ENCODE data around the gene CREG1. TPM values are rescaled to one million over a fixed set of nuclear protein-coding genes. Genes with fewer than 3 reads are reported as not detected.

The CREG1 gene
- polyA plus RNA-seq, 1 donor from 2014 or later: 13.0 TPM

DNA sequence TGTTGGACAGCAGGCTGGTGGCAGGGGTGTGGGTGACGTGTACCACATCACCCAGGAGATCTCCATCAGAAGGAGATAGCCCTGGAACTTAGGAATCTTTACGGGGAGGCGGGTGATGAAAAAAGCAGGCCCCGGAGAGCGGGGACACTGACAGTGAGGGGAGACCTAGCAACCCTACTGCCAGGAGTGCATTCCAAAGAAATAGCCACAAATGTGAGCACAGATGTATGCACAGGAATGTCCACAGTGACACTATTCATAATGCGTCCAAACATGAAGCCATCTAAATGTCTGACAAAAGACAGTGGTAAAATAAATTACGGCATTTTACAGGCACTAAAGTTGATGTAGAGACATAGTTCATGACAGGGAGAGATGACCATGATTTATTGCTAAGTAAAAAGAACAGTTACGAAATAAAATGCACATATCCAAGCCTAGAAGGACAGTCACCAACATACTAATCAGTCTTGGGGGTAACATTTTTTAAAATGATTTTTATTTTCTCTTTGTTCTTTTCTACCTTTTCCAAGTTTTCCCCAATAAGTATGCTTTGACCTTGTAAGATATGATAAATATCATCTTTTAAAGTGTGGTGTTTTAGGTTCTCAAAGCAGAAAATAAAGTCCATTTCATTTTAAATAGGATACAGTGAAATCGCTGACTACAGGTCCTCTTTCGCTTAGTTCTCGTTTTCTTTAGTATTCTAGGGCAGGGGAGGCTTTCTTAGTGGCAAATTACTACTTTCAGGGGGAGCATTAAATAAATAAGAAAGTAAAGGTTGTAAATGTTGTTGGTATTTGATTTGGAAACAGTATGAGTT, 56.6 kb downstream of the CREG1 start:
- Mint-ChIP-seq H3K9me3 (no peaks in the 10 kb centered on the region), H3K36me3 (peaks cover 1% of the 10 kb centered on the region), H3K4me3 (no peak overlapping the region), H3K27me3 (peaks cover 64% of the 10 kb centered on the region), H3K27ac (peak overlapping the region in 1 of 3 donors; percentile 20), H3K4me1 (peaks cover 18 to 27% (median 19%) of the 10 kb centered on the region in 3 donors)

DNA sequence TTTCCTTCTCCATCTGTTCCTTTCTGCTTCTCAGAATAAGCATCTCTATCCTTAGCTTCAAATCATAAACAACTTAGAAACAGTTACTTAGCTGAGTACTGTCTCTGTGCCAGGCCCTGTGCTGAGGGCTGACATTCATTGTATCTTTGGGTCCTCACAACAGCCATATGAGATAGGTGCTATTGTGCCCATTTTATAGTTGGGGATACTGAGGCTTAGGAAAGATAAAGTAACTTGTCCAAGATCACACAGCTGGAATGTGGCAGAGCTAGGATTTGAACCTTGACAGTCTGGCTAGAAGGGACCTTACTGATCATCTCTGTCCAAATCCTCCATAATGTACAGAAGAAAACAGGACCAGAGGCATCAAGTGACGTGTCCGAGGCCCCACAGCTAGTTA, 60.2 kb downstream of the CREG1 start:
- peaks cover 39% of the 10 kb centered on the region for H3K27me3 Mint-ChIP-seq
- H3K27ac Mint-ChIP-seq: peak overlapping the region in 1 of 3 donors; percentile 14
- peaks cover 0 to 2% (median 0%) of the 10 kb centered on the region in 3 donors for H3K9me3 Mint-ChIP-seq
- no peak overlapping the region for H3K4me3 Mint-ChIP-seq
- peaks cover 1% of the 10 kb centered on the region for H3K36me3 Mint-ChIP-seq
- H3K4me1 Mint-ChIP-seq: peaks cover 0 to 4% (median 3%) of the 10 kb centered on the region in 3 donors

DNA sequence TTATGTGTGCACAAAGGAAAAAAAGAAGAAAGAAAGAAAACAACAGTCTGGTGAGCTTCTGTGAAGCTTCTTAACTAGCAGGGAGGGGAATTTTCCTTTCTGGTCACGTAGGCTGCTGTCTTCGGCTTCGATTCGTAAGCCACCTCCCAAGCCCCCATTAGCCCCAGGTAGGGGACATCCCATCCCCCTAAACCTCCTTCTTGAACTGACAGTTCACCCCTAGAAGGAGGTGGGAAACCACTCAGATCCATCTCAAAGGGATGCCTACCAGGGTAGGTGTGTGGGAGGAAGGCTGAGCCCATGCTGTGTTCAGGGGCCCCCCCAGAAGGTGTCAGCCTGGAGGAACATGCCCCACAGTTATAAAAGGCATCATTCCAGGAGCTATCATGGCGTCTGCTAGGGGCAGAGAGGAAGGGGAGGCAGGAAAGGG, 61.1 kb downstream of the CREG1 start:
- H3K27me3 Mint-ChIP-seq: peaks cover 32% of the 10 kb centered on the region
- H3K4me1 Mint-ChIP-seq: peaks cover 0 to 3% (median 1%) of the 10 kb centered on the region in 3 donors
- peak overlapping the region in 1 of 4 donors; percentile 44 for H3K4me3 Mint-ChIP-seq
- peaks cover 1% of the 10 kb centered on the region for H3K36me3 Mint-ChIP-seq
- peaks cover 0 to 2% (median 0%) of the 10 kb centered on the region in 3 donors for H3K9me3 Mint-ChIP-seq
- peak overlapping the region in 2 of 3 donors; percentile 9 to 44 for H3K27ac Mint-ChIP-seq

DNA sequence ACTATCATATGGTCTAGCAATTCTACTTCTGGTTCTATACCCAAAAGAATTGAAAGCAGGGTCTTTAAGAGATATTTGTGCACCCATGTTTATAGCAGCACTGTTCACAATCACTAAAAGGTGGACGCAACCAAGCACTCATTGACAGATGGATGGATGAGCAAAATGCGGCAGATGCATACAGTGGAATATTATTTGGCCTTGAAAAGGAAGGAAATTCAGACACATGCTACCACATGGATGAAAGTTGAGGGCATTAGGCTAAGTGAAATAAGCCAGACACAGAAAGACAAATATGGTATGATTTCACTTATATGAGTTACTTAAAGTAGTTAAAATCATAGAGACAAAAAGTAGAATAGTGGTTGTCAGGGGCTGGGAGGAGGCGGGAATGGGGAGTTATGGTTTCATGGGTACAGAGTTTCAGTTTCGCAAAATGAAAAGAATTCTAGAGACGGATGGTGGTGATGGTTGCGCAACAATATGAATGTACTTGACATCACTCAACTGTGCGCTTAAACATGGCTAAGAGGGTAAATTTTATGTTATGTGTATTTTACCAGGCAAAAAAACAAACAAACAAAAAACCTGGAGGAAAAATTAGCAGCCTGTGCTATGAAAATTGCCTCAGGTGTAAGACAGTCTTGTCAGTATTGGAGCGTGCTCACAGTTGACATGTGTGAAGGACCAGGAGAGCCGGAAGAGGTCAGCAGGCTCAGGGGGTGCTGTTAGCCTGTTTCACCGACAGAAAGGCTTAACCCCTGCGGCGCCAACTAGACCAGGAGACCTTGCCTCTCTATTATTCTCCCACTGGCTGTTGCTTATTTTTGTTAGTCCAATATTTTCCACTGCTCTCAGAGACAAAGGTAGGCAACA, 61.7 kb downstream of the CREG1 start:
- H3K27me3 Mint-ChIP-seq: peaks cover 31% of the 10 kb centered on the region
- peak overlapping the region in 1 of 3 donors; percentile 44 for H3K27ac Mint-ChIP-seq
- H3K36me3 Mint-ChIP-seq: peaks cover 1% of the 10 kb centered on the region
- peaks cover 0 to 3% (median 1%) of the 10 kb centered on the region in 3 donors for H3K4me1 Mint-ChIP-seq
- H3K4me3 Mint-ChIP-seq: no peak overlapping the region
- H3K9me3 Mint-ChIP-seq: peaks cover 0 to 2% (median 0%) of the 10 kb centered on the region in 3 donors

Other genes with a start within 250 kb of the CREG1 start
- 63.3 TPM for gene CD247, start 35.2 kb downstream of the CREG1 start, polyA plus RNA-seq
- 249 TPM for gene RCSD1, start 76.5 kb upstream of the CREG1 start, polyA plus RNA-seq
- gene MPZL1, start 168.2 kb upstream of the CREG1 start, polyA plus RNA-seq: 33.8 TPM

All from IgD-negative memory B cell (primary cell).